HEK293 (cell line): ENCODE data around the gene SIRPA.

ENCODE experiments used
- CTCF ChIA-PET: fragments of 350-600 bp; formaldehyde crosslinking; extraction: SDS; loops from one replicate; lab custom pipeline; 2021; ENCODE audit warnings: antibody characterized with exemption; lab: Yijun Ruan, JAX
- POLR2A ChIA-PET: fragments of 300-600 bp; formaldehyde crosslinking; extraction: SDS; loops from one replicate; lab custom pipeline; 2020; ENCODE audit warnings: antibody characterized with exemption, inconsistent platforms; lab: Yijun Ruan, JAX
- H3K27ac ChIP-seq: fragments of 200-500 bp; sonication (Bioruptor generic); 2 replicates; pipeline ENCODE4 v1.5.1; 2014; ENCODE audit warnings: low read depth, low read length, control low read depth, inconsistent platforms; ENCODE audit errors: extremely low read depth
- H3K36me3 ChIP-seq, 2 experiments: fragments of 200-500 bp in 1 of 2; sonication (Bioruptor generic) in 1 of 2; 1 replicate in 1 of 2; 2 replicates in 1 of 2; pipeline ENCODE4 v1.5.1; 2014 to 2017; ENCODE audit warnings: inconsistent platforms in 2 of 2, low read length in 2 of 2; ENCODE audit not compliant: control insufficient read depth in 2 of 2, insufficient read depth in 1 of 2
- H3K4me1 ChIP-seq: fragments of 200-500 bp; sonication (Bioruptor generic); 2 replicates; pipeline ENCODE4 v1.5.1; 2014; ENCODE audit warnings: mild to moderate bottlenecking, low read length, inconsistent platforms; ENCODE audit not compliant: control insufficient read depth, insufficient read depth
- H3K4me3 ChIP-seq: 2 replicates; pipeline ENCODE4 v1.5.1; 2011; ENCODE audit warnings: low read depth, mild to moderate bottlenecking, control low read depth, low read length, moderate library complexity
- H3K9me3 ChIP-seq: fragments of 200-500 bp; sonication (Bioruptor generic); 2 replicates; pipeline ENCODE4 v1.5.1; 2014; ENCODE audit warnings: low read depth, low read length, inconsistent platforms; ENCODE audit not compliant: control insufficient read depth, insufficient read depth
- BCL11A ChIP-seq: fragments of 450-650 bp; formaldehyde crosslinking; IDR thresholded peaks from 2 replicates; pipeline ENCODE4 v1.5.1; 2016; ENCODE audit warnings: low read depth, missing biosample characterization, missing genetic modification characterization
- INSM2 ChIP-seq: fragments of 450-650 bp; formaldehyde crosslinking; IDR thresholded peaks from 2 replicates; pipeline ENCODE4 v1.5.1; 2016; ENCODE audit warnings: missing biosample characterization, missing genetic modification characterization
- KLF1 ChIP-seq: fragments of 450-650 bp; formaldehyde crosslinking; IDR thresholded peaks from 2 replicates; pipeline ENCODE4 v1.5.1; 2016; ENCODE audit warnings: missing biosample characterization, missing genetic modification characterization
- KLF9 ChIP-seq: fragments of 450-650 bp; formaldehyde crosslinking; IDR thresholded peaks from 2 replicates; pipeline ENCODE4 v1.5.1; 2016; ENCODE audit warnings: missing biosample characterization, missing genetic modification characterization, low read depth
- OVOL3 ChIP-seq: fragments of 450-650 bp; formaldehyde crosslinking; IDR thresholded peaks from 2 replicates; pipeline ENCODE4 v1.5.1; 2016; ENCODE audit warnings: missing biosample characterization, missing genetic modification characterization
- TCF7L2 ChIP-seq: IDR thresholded peaks from 2 replicates; pipeline ENCODE4 v1.6.1; 2011; ENCODE audit warnings: low read depth, mild to moderate bottlenecking, inconsistent platforms, low read length, moderate library complexity, borderline replicate concordance
- TSHZ1 ChIP-seq: fragments of 450-650 bp; formaldehyde crosslinking; IDR thresholded peaks from 2 replicates; pipeline ENCODE4 v1.5.1; 2016; ENCODE audit warnings: missing biosample characterization, missing genetic modification characterization, borderline replicate concordance
- ZNF138 ChIP-seq: fragments of 450-650 bp; formaldehyde crosslinking; IDR thresholded peaks from 2 replicates; pipeline ENCODE4 v1.5.1; 2016; ENCODE audit warnings: missing biosample characterization, missing genetic modification characterization, borderline replicate concordance
- ZNF155 ChIP-seq: fragments of 450-650 bp; formaldehyde crosslinking; IDR thresholded peaks from 2 replicates; pipeline ENCODE4 v1.5.1; 2016; ENCODE audit warnings: missing biosample characterization, missing genetic modification characterization
- ZNF19 ChIP-seq: fragments of 450-650 bp; formaldehyde crosslinking; IDR thresholded peaks from 2 replicates; pipeline ENCODE4; 2016; ENCODE audit warnings: missing biosample characterization, missing genetic modification characterization, low read depth
- ZNF24 ChIP-seq: fragments of 450-650 bp; formaldehyde crosslinking; IDR thresholded peaks from 2 replicates; pipeline ENCODE4 v1.5.1; 2016; ENCODE audit warnings: missing biosample characterization, missing genetic modification characterization
- ZNF26 ChIP-seq: fragments of 450-650 bp; formaldehyde crosslinking; IDR thresholded peaks from 2 replicates; pipeline ENCODE4 v1.5.1; 2016; ENCODE audit warnings: missing biosample characterization, missing genetic modification characterization
- ZNF335 ChIP-seq: fragments of 450-650 bp; formaldehyde crosslinking; conservative IDR thresholded peaks from 2 replicates; pipeline ENCODE4 v1.5.1; 2016; ENCODE audit warnings: missing biosample characterization, missing genetic modification characterization
- ZNF558 ChIP-seq: fragments of 450-650 bp; formaldehyde crosslinking; IDR thresholded peaks from 2 replicates; pipeline ENCODE4 v1.5.1; 2016; ENCODE audit warnings: missing biosample characterization, missing genetic modification characterization
- ZNF645 ChIP-seq: fragments of 450-650 bp; formaldehyde crosslinking; IDR thresholded peaks from 2 replicates; pipeline ENCODE4; 2016; ENCODE audit warnings: missing biosample characterization, missing genetic modification characterization
- ZNF76 ChIP-seq: fragments of 450-650 bp; formaldehyde crosslinking; IDR thresholded peaks from 2 replicates; pipeline ENCODE4; 2016; ENCODE audit warnings: low read depth, missing biosample characterization, missing genetic modification characterization, borderline replicate concordance
- ZNF792 ChIP-seq: fragments of 450-650 bp; formaldehyde crosslinking; IDR thresholded peaks from 2 replicates; pipeline ENCODE4 v1.5.1; 2016; ENCODE audit warnings: missing biosample characterization, missing genetic modification characterization
- TF ChIP-seq, protein P1 (sequence below): fragments of 450-650 bp; formaldehyde crosslinking; IDR thresholded peaks from 2 replicates; pipeline ENCODE4 v1.5.1; 2017; ENCODE audit warnings: missing biosample characterization, missing genetic modification characterization
- TF ChIP-seq, protein P2 (sequence below): fragments of 450-650 bp; formaldehyde crosslinking; IDR thresholded peaks from 2 replicates; pipeline ENCODE4 v1.5.1; 2016; ENCODE audit warnings: missing biosample characterization, missing genetic modification characterization

Gene SIRPA

GRCh38 chr20:1896484-1897258, 1.5 kb downstream of the SIRPA start:
- no peaks in the 10 kb centered on the region for H3K9me3 ChIP-seq
- peaks cover 16% of the 10 kb centered on the region for H3K4me1 ChIP-seq
- ChIA-PET POLR2A (interaction anchor here (0.7 kb wide), 1 partner anchor 1165 kb away, joined by 4 read pairs; no protein-coding TSS in a partner anchor), CTCF (interaction anchor here (0.6 kb wide), 1 partner anchor 12 kb away, joined by 3 read pairs; no protein-coding TSS in a partner anchor)
- H3K36me3 ChIP-seq: no peaks in the 10 kb centered on the region
- no peak for TF ChIP-seq TCF7L2
- TF ChIP-seq, protein P1, sequence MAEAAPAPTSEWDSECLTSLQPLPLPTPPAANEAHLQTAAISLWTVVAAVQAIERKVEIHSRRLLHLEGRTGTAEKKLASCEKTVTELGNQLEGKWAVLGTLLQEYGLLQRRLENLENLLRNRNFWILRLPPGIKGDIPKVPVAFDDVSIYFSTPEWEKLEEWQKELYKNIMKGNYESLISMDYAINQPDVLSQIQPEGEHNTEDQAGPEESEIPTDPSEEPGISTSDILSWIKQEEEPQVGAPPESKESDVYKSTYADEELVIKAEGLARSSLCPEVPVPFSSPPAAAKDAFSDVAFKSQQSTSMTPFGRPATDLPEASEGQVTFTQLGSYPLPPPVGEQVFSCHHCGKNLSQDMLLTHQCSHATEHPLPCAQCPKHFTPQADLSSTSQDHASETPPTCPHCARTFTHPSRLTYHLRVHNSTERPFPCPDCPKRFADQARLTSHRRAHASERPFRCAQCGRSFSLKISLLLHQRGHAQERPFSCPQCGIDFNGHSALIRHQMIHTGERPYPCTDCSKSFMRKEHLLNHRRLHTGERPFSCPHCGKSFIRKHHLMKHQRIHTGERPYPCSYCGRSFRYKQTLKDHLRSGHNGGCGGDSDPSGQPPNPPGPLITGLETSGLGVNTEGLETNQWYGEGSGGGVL (tag by site-specific recombination): peak; percentile 20; the same call in 1 of the 2 replicates
- no peak overlapping the region for H3K27ac ChIP-seq
- no peak overlapping the region for H3K4me3 ChIP-seq

GRCh38 chr20:1897541-1897940, 2.3 kb downstream of the SIRPA start:
- Histone ChIP-seq H3K36me3 (no peaks in the 10 kb centered on the region), H3K9me3 (no peaks in the 10 kb centered on the region), H3K4me1 (peaks cover 8% of the 10 kb centered on the region), H3K27ac (no peak overlapping the region), H3K4me3 (no peak overlapping the region)
- ChIA-PET CTCF (no interaction called here), POLR2A (no interaction called here)
- no peak for TF ChIP-seq OVOL3
- peak; percentile 48; the same call in 1 of the 2 replicates for TF ChIP-seq KLF9
- no peak for TF ChIP-seq BCL11A
- TF ChIP-seq ZNF138 (tag by site-specific recombination): no peak
- TF ChIP-seq ZNF24: no peak
- peak; percentile 29; the same call in 1 of the 2 replicates for TF ChIP-seq ZNF335 (tag by site-specific recombination)

- peaks cover 6% of the 10 kb centered on the region for H3K4me1 ChIP-seq
- H3K9me3 ChIP-seq: no peaks in the 10 kb centered on the region
- CTCF ChIA-PET: interaction anchor here (1.4 kb wide), 1 partner anchor 12 kb away, joined by 3 read pairs; no protein-coding TSS in a partner anchor
- no peak overlapping the region for H3K4me3 ChIP-seq
- POLR2A ChIA-PET: no interaction called here
- H3K36me3 ChIP-seq: no peaks in the 10 kb centered on the region
- no peak overlapping the region for H3K27ac ChIP-seq
- TF ChIP-seq, protein P2, sequence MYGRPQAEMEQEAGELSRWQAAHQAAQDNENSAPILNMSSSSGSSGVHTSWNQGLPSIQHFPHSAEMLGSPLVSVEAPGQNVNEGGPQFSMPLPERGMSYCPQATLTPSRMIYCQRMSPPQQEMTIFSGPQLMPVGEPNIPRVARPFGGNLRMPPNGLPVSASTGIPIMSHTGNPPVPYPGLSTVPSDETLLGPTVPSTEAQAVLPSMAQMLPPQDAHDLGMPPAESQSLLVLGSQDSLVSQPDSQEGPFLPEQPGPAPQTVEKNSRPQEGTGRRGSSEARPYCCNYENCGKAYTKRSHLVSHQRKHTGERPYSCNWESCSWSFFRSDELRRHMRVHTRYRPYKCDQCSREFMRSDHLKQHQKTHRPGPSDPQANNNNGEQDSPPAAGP: no peak
- TF ChIP-seq ZNF645 (tag by site-specific recombination) (no peak), ZNF138 (tag by site-specific recombination) (no peak), ZNF76 (no peak), INSM2 (no peak), ZNF19 (tag by site-specific recombination) (no peak), ZNF26 (tag by site-specific recombination) (no peak), ZNF155 (tag by site-specific recombination) (no peak), ZNF558 (tag by site-specific recombination) (no peak), KLF1 (no peak), ZNF792 (no peak), TSHZ1 (tag by site-specific recombination) (no peak)
Measured at GRCh38 chr20:1897965-1898464, 2.8 kb downstream of the SIRPA start.
